ENCODE measurements around the gene SYT13.
"Not testable (repeated sequence)": the region's sequence is repeated elsewhere in the genome, so short reads cannot be mapped to it uniquely, and the experiment has no call there.

SYT13 gene

GRCh38 chr11:45304992-45305335 is 18.8 kb upstream of the SYT13 start:
- Histone ChIP-seq H3K9ac (ENCODE audit: low read depth, low read length) (no peak overlapping the region), H3K27me3 (ENCODE audit: control insufficient read depth, insufficient read depth, low read length) (peaks cover 64% of the 10 kb centered on the region)

GRCh38 chr11:45304111-45304991 is 18.2 kb upstream of the SYT13 start:
- no peak overlapping the region for H3K4me2 ChIP-seq (ENCODE audit: low read length)
- no peak overlapping the region for H3K4me3 ChIP-seq (ENCODE audit: low read length)
- H3K36me3 ChIP-seq (ENCODE audit: insufficient read depth, low read length), result no peaks in the 10 kb centered on the region
- H3K9ac ChIP-seq (ENCODE audit: low read depth, low read length), result no peak overlapping the region
- peaks cover 66% of the 10 kb centered on the region for H3K27me3 ChIP-seq (ENCODE audit: control insufficient read depth, insufficient read depth, low read length)
- H3K9me3 ChIP-seq (replicated peaks; ENCODE audit: low read length), result no peaks in the 10 kb centered on the region
- no peaks in the 10 kb centered on the region for H3K4me1 ChIP-seq (ENCODE audit: control insufficient read depth, insufficient read depth, low read length)

More at GRCh38 chr11:45304992-45305335, 18.8 kb upstream of the SYT13 start:
- Histone ChIP-seq H3K4me2 (ENCODE audit: low read length) (no peak overlapping the region), H3K36me3 (ENCODE audit: insufficient read depth, low read length) (no peaks in the 10 kb centered on the region), H3K4me3 (ENCODE audit: low read length) (no peak overlapping the region), H3K9me3 (replicated peaks; ENCODE audit: low read length) (no peaks in the 10 kb centered on the region), H3K4me1 (ENCODE audit: control insufficient read depth, insufficient read depth, low read length) (no peaks in the 10 kb centered on the region)

GRCh38 chr11:45303316-45303715 is 17.2 kb upstream of the SYT13 start:
- Histone ChIP-seq H3K27me3 (ENCODE audit: control insufficient read depth, insufficient read depth, low read length) (peaks cover 68% of the 10 kb centered on the region), H3K4me1 (ENCODE audit: control insufficient read depth, insufficient read depth, low read length) (no peaks in the 10 kb centered on the region), H3K9ac (ENCODE audit: low read depth, low read length) (no peak overlapping the region)

GRCh38 chr11:45301537-45302246 is 15.6 kb upstream of the SYT13 start:
- Histone ChIP-seq H3K9ac (ENCODE audit: low read depth, low read length) (no peak overlapping the region), H3K36me3 (ENCODE audit: insufficient read depth, low read length) (no peaks in the 10 kb centered on the region), H3K4me3 (ENCODE audit: low read length) (no peak overlapping the region), H3K4me1 (ENCODE audit: control insufficient read depth, insufficient read depth, low read length) (no peaks in the 10 kb centered on the region), H3K4me2 (ENCODE audit: low read length) (no peak overlapping the region), H3K9me3 (replicated peaks; ENCODE audit: low read length) (no peaks in the 10 kb centered on the region), H3K27me3 (ENCODE audit: control insufficient read depth, insufficient read depth, low read length) (peaks cover 66% of the 10 kb centered on the region)

More at GRCh38 chr11:45303316-45303715, 17.2 kb upstream of the SYT13 start:
- Histone ChIP-seq H3K36me3 (ENCODE audit: insufficient read depth, low read length) (no peaks in the 10 kb centered on the region), H3K9me3 (replicated peaks; ENCODE audit: low read length) (no peaks in the 10 kb centered on the region), H3K4me3 (ENCODE audit: low read length) (no peak overlapping the region), H3K4me2 (ENCODE audit: low read length) (no peak overlapping the region)

- H3K27me3 ChIP-seq (ENCODE audit: control insufficient read depth, insufficient read depth, low read length), result peaks cover 61% of the 10 kb centered on the region
- H3K36me3 ChIP-seq (ENCODE audit: insufficient read depth, low read length), result no peaks in the 10 kb centered on the region
- H3K4me1 ChIP-seq (ENCODE audit: control insufficient read depth, insufficient read depth, low read length), result no peaks in the 10 kb centered on the region
- no peaks in the 10 kb centered on the region for H3K9me3 ChIP-seq (replicated peaks; ENCODE audit: low read length)
- no peak overlapping the region for H3K4me2 ChIP-seq (ENCODE audit: low read length)
- H3K4me3 ChIP-seq (ENCODE audit: low read length), result no peak overlapping the region
- H3K9ac ChIP-seq (ENCODE audit: low read depth, low read length), result no peak overlapping the region
These were observed 14.6 kb upstream of the SYT13 start for GRCh38 chr11:45300715-45301114.

GRCh38 chr11:45298718-45299117 is 12.6 kb upstream of the SYT13 start:
- no peak overlapping the region for H3K4me3 ChIP-seq (ENCODE audit: low read length)

GRCh38 chr11:45296075-45296474 is 9.9 kb upstream of the SYT13 start:
- Histone ChIP-seq H3K4me2 (ENCODE audit: low read length) (no peak overlapping the region), H3K9me3 (replicated peaks; ENCODE audit: low read length) (no peaks in the 10 kb centered on the region)

More at GRCh38 chr11:45298718-45299117, 12.6 kb upstream of the SYT13 start:
- no peaks in the 10 kb centered on the region for H3K4me1 ChIP-seq (ENCODE audit: control insufficient read depth, insufficient read depth, low read length)
- no peaks in the 10 kb centered on the region for H3K9me3 ChIP-seq (replicated peaks; ENCODE audit: low read length)
- no peak overlapping the region for H3K4me2 ChIP-seq (ENCODE audit: low read length)
- H3K27me3 ChIP-seq (ENCODE audit: control insufficient read depth, insufficient read depth, low read length), result peaks cover 55% of the 10 kb centered on the region
- H3K36me3 ChIP-seq (ENCODE audit: insufficient read depth, low read length), result no peaks in the 10 kb centered on the region
- no peak overlapping the region for H3K9ac ChIP-seq (ENCODE audit: low read depth, low read length)

GRCh38 chr11:45294499-45294898 is 8.4 kb upstream of the SYT13 start:
- Histone ChIP-seq H3K9ac (ENCODE audit: low read depth, low read length) (no peak overlapping the region), H3K27me3 (ENCODE audit: control insufficient read depth, insufficient read depth, low read length) (peaks cover 41% of the 10 kb centered on the region)

More at GRCh38 chr11:45296075-45296474, 9.9 kb upstream of the SYT13 start:
- Histone ChIP-seq H3K9ac (ENCODE audit: low read depth, low read length) (no peak overlapping the region), H3K27me3 (ENCODE audit: control insufficient read depth, insufficient read depth, low read length) (peaks cover 43% of the 10 kb centered on the region), H3K4me1 (ENCODE audit: control insufficient read depth, insufficient read depth, low read length) (no peaks in the 10 kb centered on the region), H3K36me3 (ENCODE audit: insufficient read depth, low read length) (no peaks in the 10 kb centered on the region), H3K4me3 (ENCODE audit: low read length) (no peak overlapping the region)

GRCh38 chr11:45293566-45294192 is 7.5 kb upstream of the SYT13 start:
- not testable (repeated sequence) for H3K4me2 ChIP-seq (ENCODE audit: low read length); H3K4me1 ChIP-seq (ENCODE audit: control insufficient read depth, insufficient read depth, low read length); H3K9ac ChIP-seq (ENCODE audit: low read depth, low read length); H3K4me3 ChIP-seq (ENCODE audit: low read length); H3K36me3 ChIP-seq (ENCODE audit: insufficient read depth, low read length); H3K9me3 ChIP-seq (replicated peaks; ENCODE audit: low read length)
- peaks cover 39% of the 10 kb centered on the region for H3K27me3 ChIP-seq (ENCODE audit: control insufficient read depth, insufficient read depth, low read length)

More at GRCh38 chr11:45294499-45294898, 8.4 kb upstream of the SYT13 start:
- Histone ChIP-seq H3K4me3 (ENCODE audit: low read length) (no peak overlapping the region), H3K9me3 (replicated peaks; ENCODE audit: low read length) (no peaks in the 10 kb centered on the region), H3K4me1 (ENCODE audit: control insufficient read depth, insufficient read depth, low read length) (peaks cover 2% of the 10 kb centered on the region), H3K4me2 (ENCODE audit: low read length) (no peak overlapping the region), H3K36me3 (ENCODE audit: insufficient read depth, low read length) (no peaks in the 10 kb centered on the region)

GRCh38 chr11:45290586-45290985 is 4.4 kb upstream of the SYT13 start:
- Histone ChIP-seq H3K4me1 (ENCODE audit: control insufficient read depth, insufficient read depth, low read length) (peaks cover 6% of the 10 kb centered on the region), H3K4me3 (ENCODE audit: low read length) (no peak overlapping the region), H3K9ac (ENCODE audit: low read depth, low read length) (no peak overlapping the region), H3K4me2 (ENCODE audit: low read length) (no peak overlapping the region), H3K27me3 (ENCODE audit: control insufficient read depth, insufficient read depth, low read length) (peaks cover 48% of the 10 kb centered on the region), H3K9me3 (replicated peaks; ENCODE audit: low read length) (peaks cover 4% of the 10 kb centered on the region), H3K36me3 (ENCODE audit: insufficient read depth, low read length) (no peaks in the 10 kb centered on the region)

GRCh38 chr11:45289369-45289768 is 3.2 kb upstream of the SYT13 start:
- Histone ChIP-seq H3K4me1 (ENCODE audit: control insufficient read depth, insufficient read depth, low read length) (peaks cover 6% of the 10 kb centered on the region), H3K27me3 (ENCODE audit: control insufficient read depth, insufficient read depth, low read length) (peaks cover 48% of the 10 kb centered on the region), H3K9me3 (replicated peaks; ENCODE audit: low read length) (peaks cover 4% of the 10 kb centered on the region), H3K4me3 (ENCODE audit: low read length) (no peak overlapping the region), H3K9ac (ENCODE audit: low read depth, low read length) (no peak overlapping the region), H3K4me2 (ENCODE audit: low read length) (no peak overlapping the region), H3K36me3 (ENCODE audit: insufficient read depth, low read length) (no peaks in the 10 kb centered on the region)

Data from skeletal muscle satellite cell (primary cell).